Endothelial cell of umbilical vein (primary cell): ENCODE results near the gene OSBP2. TPM values are rescaled to one million over a fixed set of nuclear protein-coding genes. Genes with fewer than 3 reads are reported as not detected.

Source experiments
- BruUV-seq: library from RNA; stranded (reverse); fragments of 400-500 nt; replicated peaks from 2 replicates; lab custom pipeline; 2021; lab: Mats Ljungman, UMichigan
- CTCF ChIA-PET: fragments of 300-600, 350-600 bp; sonication (Branson Sonifier 250); formaldehyde crosslinking; loops from one replicate; lab custom pipeline; 2021; ENCODE audit warnings: antibody characterized with exemption, inconsistent platforms; lab: Charles Lee
- POLR2A ChIA-PET: fragments of 300-600, 350-600 bp; sonication (Branson Sonifier 250); formaldehyde crosslinking; loops from one replicate; lab custom pipeline; 2021; ENCODE audit warnings: antibody characterized with exemption, inconsistent platforms; lab: Charles Lee
- DNase-seq: peaks from one replicate; pipeline ENCODE4 v3.0.0-alpha.2; 2011; ENCODE audit warnings: low read depth, low spot score
- FAIRE-seq: peaks from 2 replicates; lab custom pipeline; 2011; peaks lifted over from hg19 to GRCh38; lab: Jason Lieb, UNC
- H2AFZ ChIP-seq: 2 replicates; pipeline ENCODE4 v1.6.0; 2012; ENCODE audit warnings: low read depth, low read length, control low read depth, inconsistent platforms
- H3K27ac ChIP-seq: 2 replicates; pipeline ENCODE4 v1.5.1; 2011; ENCODE audit warnings: low read depth, mild to moderate bottlenecking, control low read depth, low read length, moderate library complexity; ENCODE audit not compliant: insufficient read depth
- H3K27me3 ChIP-seq, 2 experiments: 2 replicates each; pipeline versions ENCODE4 v1.6.0 to v1.6.1; 2011; ENCODE audit warnings: low read length in 2 of 2, mixed read lengths in 1 of 2; ENCODE audit not compliant: control insufficient read depth in 2 of 2, insufficient read depth in 2 of 2
- H3K36me3 ChIP-seq, 2 experiments: 2 replicates in 1 of 2; 3 replicates in 1 of 2; pipeline ENCODE4 v1.5.1; 2011; ENCODE audit warnings: low read length in 2 of 2, mild to moderate bottlenecking in 1 of 2, moderate library complexity in 1 of 2; ENCODE audit not compliant: control insufficient read depth in 2 of 2, insufficient read depth in 2 of 2; ENCODE audit errors: extremely low read depth in 1 of 2
- H3K4me1 ChIP-seq: 3 replicates; pipeline ENCODE4 v1.5.1; 2011; ENCODE audit warnings: mild to moderate bottlenecking, low read length; ENCODE audit not compliant: control insufficient read depth, insufficient read depth; ENCODE audit errors: extremely low read depth
- H3K4me2 ChIP-seq: 2 replicates; pipeline ENCODE4 v1.6.1; 2011; ENCODE audit warnings: low read length, control low read depth, mixed read lengths; ENCODE audit not compliant: insufficient read depth
- H3K4me3 ChIP-seq, 3 experiments: fragments of 200-600 bp in 1 of 3; sonication (generic), shearing (Covaris generic) in 1 of 3; replicated peaks in 1 of 3; 2 replicates each; pipeline ENCODE4 v1.5.1; 2011 to 2016; ENCODE audit warnings: control low read depth in 3 of 3, low read length in 3 of 3, mild to moderate bottlenecking in 2 of 3, inconsistent platforms in 1 of 3, low read depth in 1 of 3, moderate library complexity in 1 of 3; ENCODE audit not compliant: insufficient read depth in 1 of 3
- H3K79me2 ChIP-seq: 2 replicates; pipeline ENCODE4 v1.6.0; 2012; ENCODE audit warnings: low read length, inconsistent platforms; ENCODE audit not compliant: control insufficient read depth, insufficient read depth
- H3K9ac ChIP-seq: replicated peaks from 2 replicates; pipeline ENCODE3; 2011; ENCODE audit warnings: low read length, control low read depth; ENCODE audit not compliant: insufficient read depth; ENCODE audit errors: extremely low read depth
- H3K9me1 ChIP-seq: replicated peaks from 3 replicates; pipeline ENCODE4 v1.6.0; 2011; ENCODE audit warnings: mild to moderate bottlenecking, low read length; ENCODE audit not compliant: control insufficient read depth, insufficient read depth; ENCODE audit errors: extremely low read depth
- H3K9me3 ChIP-seq: replicated peaks from 2 replicates; pipeline ENCODE4 v1.5.1; 2012; ENCODE audit warnings: low read length, inconsistent platforms; ENCODE audit not compliant: control insufficient read depth, insufficient read depth
- H4K20me1 ChIP-seq: replicated peaks from 2 replicates; pipeline ENCODE3; 2011; ENCODE audit warnings: mild to moderate bottlenecking, low read length; ENCODE audit not compliant: control insufficient read depth, insufficient read depth; ENCODE audit errors: extremely low read depth
- CTCF ChIP-seq, 2 donors: IDR thresholded peaks; 1 replicate in 1 of 2; 2 replicates in 1 of 2; pipeline ENCODE4 v1.5.1; 2011; ENCODE audit warnings: low read length in 2 of 2, mild to moderate bottlenecking in 2 of 2, moderate library complexity in 2 of 2, control low read depth in 1 of 2, inconsistent platforms in 1 of 2, low read depth in 1 of 2; ENCODE audit not compliant: insufficient read depth in 1 of 2; ENCODE audit errors: extremely low read depth in 1 of 2
- EZH2 ChIP-seq: IDR thresholded peaks from 2 replicates; pipeline ENCODE4 v1.6.1; 2012; ENCODE audit warnings: borderline replicate concordance, low read depth, mild to moderate bottlenecking, moderate library complexity, low read length, inconsistent platforms; ENCODE audit not compliant: severe bottlenecking
- FOS ChIP-seq: IDR thresholded peaks from 2 replicates; pipeline ENCODE4 v1.6.1; 2011; ENCODE audit warnings: mild to moderate bottlenecking, low read length, moderate library complexity, borderline replicate concordance; ENCODE audit not compliant: insufficient read depth
- GATA2 ChIP-seq: IDR thresholded peaks from 2 replicates; pipeline ENCODE4 v1.7.0; 2011; ENCODE audit warnings: low read depth, mild to moderate bottlenecking, moderate library complexity, mixed read lengths, low read length; ENCODE audit not compliant: insufficient read length, insufficient read depth
- JUN ChIP-seq: IDR thresholded peaks from 2 replicates; pipeline ENCODE4 v1.6.1; 2011; ENCODE audit warnings: borderline replicate concordance, low read depth; ENCODE audit not compliant: insufficient read length, insufficient read depth
- MAX ChIP-seq: IDR thresholded peaks from 2 replicates; pipeline ENCODE4 v1.6.1; 2011; ENCODE audit not compliant: insufficient read depth, insufficient read length
- MYC ChIP-seq: IDR thresholded peaks from one replicate; pipeline ENCODE4 v1.6.1; 2011; ENCODE audit warnings: mild to moderate bottlenecking, low read depth, low read length
- POLR2A ChIP-seq: IDR thresholded peaks from 2 replicates; pipeline ENCODE4 v1.6.1; 2012; ENCODE audit warnings: low read depth, mild to moderate bottlenecking, control low read depth, low read length
- POLR2AphosphoS5 ChIP-seq: IDR thresholded peaks from 2 replicates; pipeline ENCODE4 v1.6.1; 2012; ENCODE audit warnings: low read depth, mild to moderate bottlenecking, control low read depth, low read length, moderate library complexity; ENCODE audit not compliant: insufficient read depth
- dilution Hi-C: fragments of 300-500 bp; cut with MboI; formaldehyde crosslinking; loops from one replicate; pipeline ENCODE4 v1.15.0; 2019; ENCODE audit warnings: low sequenced_read_pairs; ENCODE audit not compliant: extremely low pct_ligation_motif_present
- intact Hi-C: fragments of 100-400 bp; cut with micrococcal nuclease; formaldehyde crosslinking; loops from one replicate; pipeline ENCODE4 v1.10.0; 2022
- polyA plus RNA-seq, 4 experiments: library from polyadenylated mRNA; depleted of rRNA in 3 of 4; stranded (reverse) in 3 of 4; unstranded in 1 of 4; fragments of >200 nt; gene quantifications; 2 replicates each; pipeline versions ENCODE4 v1.2.1 to v1.2.3, GENCODE V29; 2011 to 2012; ENCODE audit warnings: missing spikeins in 1 of 4
- total RNA-seq: library from RNA; stranded (reverse); gene quantifications from 2 replicates; pipeline ENCODE4 v1.2.3, GENCODE V29; 2021

OSBP2 gene
- total and polyA plus RNA-seq, 2 donors (not counting 3 experiments of a cell fraction or from before 2014, with no cell fraction given), result 4.1 to 7.5 TPM

- Histone ChIP-seq H3K4me1 (no peaks in the 10 kb centered on the region), H3K27ac (no peak overlapping the region), H3K9me1 (no peaks in the 10 kb centered on the region), H2AFZ (no peak overlapping the region), H3K27me3 (no peaks in the 10 kb centered on the region), H3K4me3 (no peak overlapping the region), H3K36me3 (no peaks in the 10 kb centered on the region), H3K9ac (no peak overlapping the region), H3K9me3 (no peaks in the 10 kb centered on the region), H3K79me2 (no peaks in the 10 kb centered on the region), H3K4me2 (no peak overlapping the region), H4K20me1 (no peaks in the 10 kb centered on the region)
- intact Hi-C loops, result no loop called here
- TF ChIP-seq FOS (no peak), POLR2A (no peak), MAX (no peak), GATA2 (no peak), EZH2 (no peak), POLR2AphosphoS5 (no peak), MYC (no peak), CTCF (IDR thresholded peaks at IDR 0.05; ENCODE audit: extremely low read depth in 1 of 2, insufficient read depth in 1 of 2, low read depth in 1 of 2, low read length in 2 of 2) (no peak), JUN (no peak)
- no peak for FAIRE-seq
- dilution Hi-C loops, result no loop called here
- no TSS peak for BruUV-seq
- DNase-seq, result no peak
- ChIA-PET CTCF (interaction anchor here (2.3 kb wide), 1 partner anchor 121 kb away, joined by 9 read pairs; no protein-coding TSS in a partner anchor), POLR2A (no interaction called here)
Measured at GRCh38 chr22:30884211-30885000, 189.7 kb downstream of the OSBP2 start.
